Stomach smooth muscle (tissue), 2 donors: ENCODE results near the gene NCF2.

Experiments
- H3K27ac ChIP-seq: one replicate; pipeline ENCODE4 v1.7.0; 2013; ENCODE audit warnings: mild to moderate bottlenecking, low read length, inconsistent platforms
- H3K27me3 ChIP-seq, 2 donors: one replicate each; pipeline ENCODE4 v1.7.0; 2013; ENCODE audit warnings: low read length in 2 of 2; ENCODE audit not compliant: insufficient read depth in 2 of 2, control insufficient read depth in 1 of 2
- H3K36me3 ChIP-seq, 2 donors: one replicate each; pipeline ENCODE4 v1.7.0; 2013; ENCODE audit warnings: low read length in 2 of 2; ENCODE audit not compliant: control insufficient read depth in 2 of 2, insufficient read depth in 2 of 2
- H3K4me1 ChIP-seq: one replicate; pipeline ENCODE4 v1.7.0; 2013; ENCODE audit warnings: low read length; ENCODE audit not compliant: control insufficient read depth, insufficient read depth
- H3K4me3 ChIP-seq, 2 donors: one replicate each; pipeline ENCODE4 v1.7.0; 2013; ENCODE audit warnings: low read length in 2 of 2
- H3K9ac ChIP-seq, 2 donors: one replicate each; pipeline ENCODE4 v1.7.0; 2013; ENCODE audit warnings: low read length in 2 of 2, mild to moderate bottlenecking in 1 of 2
- H3K9me3 ChIP-seq, 2 donors: one replicate each; pipeline ENCODE4 v1.7.0; 2013; ENCODE audit warnings: low read length in 2 of 2; ENCODE audit not compliant: control insufficient read depth in 2 of 2
- donor health status: healthy.
- donor health status: Pancreatic carcinoma.

The NCF2 gene

DNA sequence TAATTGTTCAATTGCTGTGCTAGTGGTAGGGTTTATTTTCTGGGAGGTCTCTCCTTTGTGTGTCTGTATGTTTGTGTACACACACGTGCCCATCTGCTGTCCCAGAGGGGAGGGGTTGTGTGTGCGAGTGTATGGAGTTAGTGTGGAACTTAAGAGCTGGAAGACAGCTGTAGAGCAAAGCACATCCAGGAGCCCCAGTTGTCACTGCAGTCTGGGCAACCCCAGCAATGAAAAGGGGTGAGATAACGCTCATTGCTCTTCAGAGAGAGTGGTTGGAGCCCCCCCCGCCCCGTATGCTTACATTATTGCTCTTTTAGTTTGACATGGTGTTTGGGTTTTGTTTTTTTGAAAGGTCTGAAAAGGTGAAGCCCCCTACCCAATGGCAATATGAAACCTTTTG is 36.9 kb downstream of the NCF2 start:
- no peak overlapping the region for H3K27ac ChIP-seq
- no peak overlapping the region for H3K9ac ChIP-seq
- no peak overlapping the region for H3K4me3 ChIP-seq
- H3K36me3 ChIP-seq, result peaks cover 25 to 53% of the 10 kb centered on the region in 2 donors
- no peaks in the 10 kb centered on the region for H3K27me3 ChIP-seq
- no peaks in the 10 kb centered on the region for H3K4me1 ChIP-seq
- no peaks in the 10 kb centered on the region for H3K9me3 ChIP-seq

GRCh38 chr1:183552891-183553290 is 37.4 kb downstream of the NCF2 start:
- Histone ChIP-seq H3K27ac (no peak overlapping the region), H3K36me3 (peaks cover 27 to 53% of the 10 kb centered on the region in 2 donors), H3K4me3 (no peak overlapping the region)

GRCh38 chr1:183552441-183552840 is 37.8 kb downstream of the NCF2 start:
- Histone ChIP-seq H3K9me3 (no peaks in the 10 kb centered on the region), H3K9ac (no peak overlapping the region), H3K27ac (no peak overlapping the region), H3K4me1 (no peaks in the 10 kb centered on the region), H3K27me3 (no peaks in the 10 kb centered on the region), H3K4me3 (no peak overlapping the region), H3K36me3 (peaks cover 28 to 53% of the 10 kb centered on the region in 2 donors)

More at GRCh38 chr1:183552891-183553290, 37.4 kb downstream of the NCF2 start:
- no peaks in the 10 kb centered on the region for H3K27me3 ChIP-seq
- no peaks in the 10 kb centered on the region for H3K4me1 ChIP-seq
- H3K9ac ChIP-seq, result no peak overlapping the region
- no peaks in the 10 kb centered on the region for H3K9me3 ChIP-seq

GRCh38 chr1:183551924-183552323 is 38.3 kb downstream of the NCF2 start:
- Histone ChIP-seq H3K4me3 (no peak overlapping the region), H3K36me3 (peaks cover 33 to 56% of the 10 kb centered on the region in 2 donors), H3K9me3 (no peaks in the 10 kb centered on the region), H3K27ac (no peak overlapping the region), H3K9ac (no peak overlapping the region), H3K4me1 (no peaks in the 10 kb centered on the region), H3K27me3 (no peaks in the 10 kb centered on the region)

- no peaks in the 10 kb centered on the region for H3K9me3 ChIP-seq
- peaks cover 40 to 66% of the 10 kb centered on the region in 2 donors for H3K36me3 ChIP-seq
- no peak overlapping the region for H3K9ac ChIP-seq
- no peaks in the 10 kb centered on the region for H3K27me3 ChIP-seq
- no peaks in the 10 kb centered on the region for H3K4me1 ChIP-seq
- H3K27ac ChIP-seq, result peak overlapping the region; percentile 4
- H3K4me3 ChIP-seq, result no peak overlapping the region
These were observed 39.3 kb downstream of the NCF2 start for GRCh38 chr1:183550915-183551314.

GRCh38 chr1:183548116-183548515 is 42.1 kb downstream of the NCF2 start:
- Histone ChIP-seq H3K9ac (no peak overlapping the region), H3K9me3 (no peaks in the 10 kb centered on the region), H3K4me1 (no peaks in the 10 kb centered on the region), H3K27me3 (no peaks in the 10 kb centered on the region), H3K27ac (no peak overlapping the region), H3K36me3 (peaks cover 44 to 62% of the 10 kb centered on the region in 2 donors), H3K4me3 (no peak overlapping the region)

GRCh38 chr1:183546427-183546826 is 43.8 kb downstream of the NCF2 start:
- no peaks in the 10 kb centered on the region for H3K9me3 ChIP-seq
- H3K27ac ChIP-seq, result no peak overlapping the region
- H3K27me3 ChIP-seq, result no peaks in the 10 kb centered on the region

GRCh38 chr1:183544598-183545297 is 45.5 kb downstream of the NCF2 start:
- H3K4me3 ChIP-seq, result no peak overlapping the region
- H3K9ac ChIP-seq, result no peak overlapping the region
- H3K9me3 ChIP-seq, result no peaks in the 10 kb centered on the region
- no peaks in the 10 kb centered on the region for H3K27me3 ChIP-seq
- no peaks in the 10 kb centered on the region for H3K4me1 ChIP-seq
- H3K27ac ChIP-seq, result no peak overlapping the region
- H3K36me3 ChIP-seq, result peaks cover 42 to 56% of the 10 kb centered on the region in 2 donors

More at GRCh38 chr1:183546427-183546826, 43.8 kb downstream of the NCF2 start:
- Histone ChIP-seq H3K9ac (no peak overlapping the region), H3K4me3 (no peak overlapping the region), H3K36me3 (peaks cover 42 to 56% of the 10 kb centered on the region in 2 donors), H3K4me1 (no peaks in the 10 kb centered on the region)

DNA sequence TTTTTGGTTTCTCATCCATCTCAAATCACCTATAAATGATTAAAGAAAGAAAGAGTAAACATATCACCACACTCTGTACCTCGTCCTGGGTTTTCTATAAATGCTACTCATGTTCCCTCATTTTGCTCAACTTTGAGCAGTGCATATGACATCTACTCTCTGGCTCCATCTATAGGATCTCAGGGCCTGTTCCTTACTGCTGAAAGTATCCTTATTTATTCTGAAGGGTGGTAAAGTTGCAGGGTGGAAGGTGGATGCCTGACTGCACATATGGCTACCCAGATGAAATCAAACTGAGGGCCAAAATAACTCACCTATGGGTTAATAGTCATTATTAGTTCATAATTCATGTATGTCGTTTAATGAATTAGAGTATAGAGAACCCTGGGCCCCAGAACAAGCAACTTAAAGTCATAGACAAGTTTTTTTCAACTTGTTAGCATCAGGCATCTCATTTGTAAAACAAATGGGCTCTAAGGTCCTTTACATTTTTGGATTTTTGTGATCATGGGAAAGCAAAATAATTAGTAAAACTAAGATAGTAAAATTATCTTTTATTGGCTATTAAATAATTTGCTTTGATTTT is 46.5 kb downstream of the NCF2 start:
- H3K9ac ChIP-seq, result no peak overlapping the region
- no peaks in the 10 kb centered on the region for H3K27me3 ChIP-seq
- no peaks in the 10 kb centered on the region for H3K9me3 ChIP-seq
- H3K27ac ChIP-seq, result no peak overlapping the region
- H3K36me3 ChIP-seq, result peaks cover 45 to 55% of the 10 kb centered on the region in 2 donors
- no peaks in the 10 kb centered on the region for H3K4me1 ChIP-seq
- H3K4me3 ChIP-seq, result no peak overlapping the region

GRCh38 chr1:183537405-183537804 is 52.9 kb downstream of the NCF2 start:
- Histone ChIP-seq H3K27me3 (no peaks in the 10 kb centered on the region), H3K36me3 (peaks cover 29 to 54% of the 10 kb centered on the region in 2 donors), H3K9ac (no peak overlapping the region), H3K9me3 (no peaks in the 10 kb centered on the region), H3K4me1 (no peaks in the 10 kb centered on the region), H3K27ac (no peak overlapping the region), H3K4me3 (no peak overlapping the region)

DNA sequence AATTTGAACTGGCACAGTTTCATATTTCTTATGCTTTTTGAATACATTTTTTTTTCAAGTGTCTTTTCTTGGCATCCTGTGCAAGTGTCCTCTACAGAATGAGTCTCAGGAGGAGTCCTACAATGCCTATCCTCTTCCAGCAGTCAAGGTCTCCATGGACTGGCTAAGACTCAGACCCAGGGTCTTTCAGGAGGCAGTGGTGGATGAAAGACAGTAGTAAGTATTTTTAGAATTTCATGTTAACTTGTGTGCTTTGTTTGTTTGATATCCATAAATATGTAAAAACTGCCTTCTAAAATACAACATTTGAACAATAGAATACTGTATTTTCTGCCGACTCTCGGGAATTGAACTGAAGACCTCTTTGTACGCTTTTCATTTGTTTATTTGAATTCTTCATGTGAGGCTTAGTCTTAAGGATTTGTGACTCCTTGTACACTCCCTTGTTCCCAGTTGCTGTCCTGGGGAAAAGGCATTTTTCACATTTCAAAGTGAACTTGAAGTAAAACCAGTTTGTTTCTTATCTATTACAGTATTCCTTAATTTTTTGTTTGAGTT is 56.6 kb downstream of the NCF2 start:
- no peak overlapping the region for H3K4me3 ChIP-seq
- H3K36me3 ChIP-seq, result peaks cover 22 to 39% of the 10 kb centered on the region in 2 donors
- H3K27me3 ChIP-seq, result no peaks in the 10 kb centered on the region
- no peak overlapping the region for H3K9ac ChIP-seq
- H3K27ac ChIP-seq, result no peak overlapping the region
- no peaks in the 10 kb centered on the region for H3K4me1 ChIP-seq
- no peaks in the 10 kb centered on the region for H3K9me3 ChIP-seq
